GM23248 (cell line): ENCODE results near the gene CYFIP1. TPM values are rescaled to one million over a fixed set of nuclear protein-coding genes. Genes with fewer than 3 reads are reported as not detected.

Experiments used
- DNase-seq: peaks from one replicate; pipeline ENCODE4 v3.0.0-alpha.2; 2015
- H2AFZ ChIP-seq: fragments of 200-600 bp; sonication (generic); 2 replicates; pipeline ENCODE4 v1.6.1; 2016; ENCODE audit warnings: antibody characterized with exemption
- H3F3A ChIP-seq: fragments of 200-600 bp; sonication (generic); 2 replicates; pipeline ENCODE4 v1.6.1; 2016; ENCODE audit warnings: mild to moderate bottlenecking, antibody characterized with exemption, mixed run types; ENCODE audit not compliant: insufficient read depth
- H3K27ac ChIP-seq: fragments of 200-600 bp; sonication (generic); 2 replicates; pipeline ENCODE4 v1.5.1; 2016; ENCODE audit warnings: mild to moderate bottlenecking
- H3K27me3 ChIP-seq: fragments of 200-600 bp; sonication (generic); replicated peaks from 2 replicates; pipeline ENCODE4 v1.6.1; 2016; ENCODE audit warnings: mild to moderate bottlenecking; ENCODE audit not compliant: insufficient read depth
- H3K36me3 ChIP-seq: fragments of 200-600 bp; sonication (generic); 2 replicates; pipeline ENCODE4 v1.6.1; 2016; ENCODE audit warnings: low read depth, mild to moderate bottlenecking
- H3K4me1 ChIP-seq: fragments of 200-600 bp; sonication (generic); 2 replicates; pipeline ENCODE4 v1.6.1; 2016; ENCODE audit warnings: mild to moderate bottlenecking; ENCODE audit not compliant: insufficient read depth
- H3K4me2 ChIP-seq: fragments of 200-600 bp; sonication (generic); one replicate; pipeline ENCODE4 v1.6.1; 2016; ENCODE audit warnings: mild to moderate bottlenecking; ENCODE audit not compliant: unreplicated experiment
- H3K4me3 ChIP-seq: fragments of 200-600 bp; sonication (generic); 2 replicates; pipeline ENCODE4 v1.5.1; 2016; ENCODE audit warnings: mild to moderate bottlenecking
- H3K79me2 ChIP-seq: fragments of 200-600 bp; sonication (generic); 2 replicates; pipeline ENCODE4 v1.6.1; 2016; ENCODE audit warnings: mild to moderate bottlenecking; ENCODE audit not compliant: insufficient read depth
- H3K9ac ChIP-seq: fragments of 200-600 bp; sonication (generic); 2 replicates; pipeline ENCODE4 v1.6.1; 2016; ENCODE audit warnings: mild to moderate bottlenecking
- H3K9me2 ChIP-seq: fragments of 200-600 bp; sonication (generic); 2 replicates; pipeline ENCODE4 v1.6.1; 2016; ENCODE audit warnings: mixed run types, mild to moderate bottlenecking, moderate library complexity; ENCODE audit not compliant: insufficient read depth
- H3K9me3 ChIP-seq: fragments of 200-600 bp; sonication (generic); one replicate; pipeline ENCODE4 v1.6.1; 2017; ENCODE audit warnings: low read depth
- H4K20me1 ChIP-seq: fragments of 200-600 bp; sonication (generic); 2 replicates; pipeline ENCODE4 v1.6.0; 2016; ENCODE audit not compliant: insufficient read depth
- EZH2 ChIP-seq: fragments of 200-600 bp; sonication (generic); IDR thresholded peaks from 2 replicates; pipeline ENCODE4 v1.6.1; 2018; ENCODE audit warnings: antibody characterized with exemption, mild to moderate bottlenecking; ENCODE audit not compliant: insufficient read depth, poor library complexity, severe bottlenecking
- EZH2phosphoT487 ChIP-seq: fragments of 200-600 bp; sonication (generic); IDR thresholded peaks from 2 replicates; pipeline ENCODE4 v1.6.1; 2018; ENCODE audit warnings: antibody characterized with exemption, moderate library complexity, mild to moderate bottlenecking, low read depth; ENCODE audit not compliant: insufficient read depth
- WGBS, 2 experiments: methylation state at CpG; one replicate each; pipeline ENCODE4 v1.1.6; 2015 to 2017; ENCODE audit warnings: low lambda C conversion rate in 2 of 2, low coverage in 1 of 2; ENCODE audit errors: missing lambda C conversion rate in 2 of 2; 5-methylcytosine and 5-hydroxymethylcytosine counted together
- in situ Hi-C: fragments of 300-500 bp; cut with MboI; formaldehyde crosslinking; loops from 2 replicates; pipeline ENCODE4 v1.15.0; 2020
- polyA plus RNA-seq: library from polyadenylated mRNA; unstranded; fragments of >200 nt; fragmentation: Nextera tagmentation; extraction: Ambion mirVana; gene quantifications from 2 replicates; pipeline ENCODE4 v1.2.1, GENCODE V29; 2016
- total RNA-seq: library from RNA; depleted of rRNA; stranded (reverse); fragments of >200 nt; shearing (Covaris generic); gene quantifications from 2 replicates; pipeline ENCODE4 v1.2.3, GENCODE V29; 2014

Gene CYFIP1
- total and polyA plus RNA-seq, 2 experiments from 2014 or later, result 80.5 to 129 TPM

GRCh38 chr15:22902981-22903380, 77.2 kb downstream of the CYFIP1 start:
- H3K36me3 ChIP-seq, result 0 out of 2 replicates have a peak, but pooled peaks cover 3% of the 10 kb centered on the region
- no peak overlapping the region for H3K4me2 ChIP-seq
- no peak for DNase-seq
- WGBS, 2 experiments, result 90 to 93% methylated on average over 11 of the region's 11 CpGs
- no peak overlapping the region for H3K4me3 ChIP-seq
- no peak for TF ChIP-seq EZH2phosphoT487
- TF ChIP-seq EZH2, result no peak
- no peaks in the 10 kb centered on the region for H3K27me3 ChIP-seq
- H3K9me3 ChIP-seq, result no peaks in the 10 kb centered on the region
- no peaks in the 10 kb centered on the region for H3K9me2 ChIP-seq
- H3K27ac ChIP-seq, result no peak overlapping the region
- no peaks in the 10 kb centered on the region for H4K20me1 ChIP-seq
- no peak overlapping the region for H3K9ac ChIP-seq
- no peaks in the 10 kb centered on the region for H3K4me1 ChIP-seq
- in situ Hi-C loops, result no loop called here
- no peaks in the 10 kb centered on the region for H3F3A ChIP-seq
- H2AFZ ChIP-seq, result no peak overlapping the region
- no peaks in the 10 kb centered on the region for H3K79me2 ChIP-seq

- 0 out of 2 replicates have a peak, but pooled peaks cover 3% of the 10 kb centered on the region for H3K36me3 ChIP-seq
- no peaks in the 10 kb centered on the region for H3F3A ChIP-seq
- no peak overlapping the region for H3K27ac ChIP-seq
- H3K9me3 ChIP-seq, result no peaks in the 10 kb centered on the region
- H3K27me3 ChIP-seq, result no peaks in the 10 kb centered on the region
- H3K9me2 ChIP-seq, result no peaks in the 10 kb centered on the region
- TF ChIP-seq EZH2phosphoT487, result no peak
- TF ChIP-seq EZH2, result no peak
- H3K4me2 ChIP-seq, result no peak overlapping the region
- H3K79me2 ChIP-seq, result no peaks in the 10 kb centered on the region
- no peaks in the 10 kb centered on the region for H4K20me1 ChIP-seq
- in situ Hi-C loops, result no loop called here
- no peaks in the 10 kb centered on the region for H3K4me1 ChIP-seq
- no peak overlapping the region for H3K9ac ChIP-seq
- H2AFZ ChIP-seq, result no peak overlapping the region
- no peak overlapping the region for H3K4me3 ChIP-seq
- 74 to 81% methylated on average over 12 of the region's 12 CpGs for WGBS, 2 experiments
- no peak for DNase-seq
Observed at GRCh38 chr15:22902578-22902977, 77.6 kb downstream of the CYFIP1 start.

GRCh38 chr15:22902046-22902445, 78.1 kb downstream of the CYFIP1 start:
- Histone ChIP-seq H3K4me3 (no peak overlapping the region), H2AFZ (no peak overlapping the region), H4K20me1 (no peaks in the 10 kb centered on the region), H3K9me2 (no peaks in the 10 kb centered on the region), H3K36me3 (0 out of 2 replicates have a peak, but pooled peaks cover 2% of the 10 kb centered on the region), H3K9ac (no peak overlapping the region), H3K27ac (no peak overlapping the region), H3F3A (no peaks in the 10 kb centered on the region), H3K4me2 (no peak overlapping the region), H3K4me1 (no peaks in the 10 kb centered on the region), H3K79me2 (no peaks in the 10 kb centered on the region), H3K27me3 (no peaks in the 10 kb centered on the region), H3K9me3 (no peaks in the 10 kb centered on the region)
- WGBS, 2 experiments, result 94 to 95% methylated on average over 11 of the region's 11 CpGs
- DNase-seq, result no peak
- TF ChIP-seq EZH2 (no peak), EZH2phosphoT487 (no peak)
- in situ Hi-C loops, result no loop called here

GRCh38 chr15:22895465-22896190, 84.5 kb downstream of the CYFIP1 start:
- Histone ChIP-seq H3K27ac (no peak overlapping the region), H3K9ac (no peak overlapping the region), H3K27me3 (no peaks in the 10 kb centered on the region), H3K79me2 (no peaks in the 10 kb centered on the region), H3K4me3 (no peak overlapping the region), H3K9me3 (no peaks in the 10 kb centered on the region), H4K20me1 (no peaks in the 10 kb centered on the region), H2AFZ (no peak overlapping the region), H3K4me2 (no peak overlapping the region), H3F3A (no peaks in the 10 kb centered on the region; the same call in 1 of the 2 replicates), H3K4me1 (no peaks in the 10 kb centered on the region), H3K36me3 (peaks cover 7% of the 10 kb centered on the region), H3K9me2 (no peaks in the 10 kb centered on the region)
- 91 to 92% methylated on average over 10 of the region's 10 CpGs for WGBS, 2 experiments
- DNase-seq, result peak; percentile 30
- in situ Hi-C loops, result no loop called here
- TF ChIP-seq EZH2, result no peak
- no peak for TF ChIP-seq EZH2phosphoT487
